ENCODE measurements around the gene DAZAP1. TPM values are rescaled to one million over a fixed set of nuclear protein-coding genes. Genes with fewer than 3 reads are reported as not detected.

Gene DAZAP1
- total RNA-seq, 2 experiments from 2014 or later: 128 to 133 TPM

DNA sequence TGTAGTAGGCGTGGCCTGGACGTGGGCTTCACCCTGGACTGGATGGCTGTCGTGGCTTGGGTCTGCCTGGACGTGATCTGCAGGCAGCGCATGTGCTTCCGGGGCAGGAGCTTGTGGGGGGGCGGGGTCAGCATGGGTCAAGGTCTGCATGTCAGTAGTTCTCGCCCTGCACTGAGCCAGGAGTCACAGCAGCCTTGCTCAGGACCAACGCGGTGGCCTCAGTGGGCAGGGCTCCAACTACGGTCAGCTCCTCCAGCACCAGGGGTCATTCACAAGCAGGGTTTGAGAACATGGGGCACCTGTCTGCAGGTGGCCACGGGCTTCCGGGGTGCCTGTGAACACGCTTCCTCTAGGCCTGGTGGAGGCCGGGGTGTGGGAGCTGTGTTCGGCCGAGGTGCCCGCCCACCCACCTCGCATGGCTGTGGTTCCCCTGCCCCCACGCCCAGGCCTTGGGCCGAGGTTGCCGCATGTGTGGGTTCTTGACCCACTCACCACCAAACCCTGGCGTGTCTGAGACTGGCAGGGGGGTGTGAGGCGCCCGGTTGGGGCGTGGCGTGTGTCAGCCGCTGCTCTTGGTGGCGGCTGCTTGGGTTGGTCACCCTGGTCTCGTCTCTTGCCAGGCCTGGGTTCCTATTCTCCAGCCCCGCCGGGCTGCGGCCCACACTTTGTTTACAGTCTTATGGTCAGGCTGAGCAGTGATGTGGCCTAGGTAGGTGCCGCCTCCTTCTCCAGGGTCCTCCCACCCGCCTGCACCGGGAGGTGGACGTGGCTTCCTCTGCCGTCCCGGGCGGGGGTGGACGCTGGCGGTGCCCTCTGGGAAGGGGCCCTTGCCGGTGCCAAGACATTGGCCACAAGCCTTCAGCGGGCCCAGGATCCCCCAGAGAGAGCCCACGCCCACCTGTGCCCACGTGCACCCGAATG, 26.0 kb downstream of the DAZAP1 start:
- Mint-ChIP-seq H3K4me3 (no peak overlapping the region), H3K27me3 (no peaks in the 10 kb centered on the region), H3K27ac (peak overlapping the region; percentile 20), H3K9me3 (no peaks in the 10 kb centered on the region), H3K36me3 (ENCODE audit: low read depth) (peaks cover 35% of the 10 kb centered on the region), H3K4me1 (ENCODE audit: low read depth) (peaks cover 7% of the 10 kb centered on the region)
- H3K27ac ChIP-seq (ENCODE audit: low read depth in 1 of 2, low read length in 2 of 2): no peak overlapping the region
- H3K36me3 ChIP-seq (ENCODE audit: insufficient read depth, low read length): peaks cover 57% of the 10 kb centered on the region
- TF ChIP-seq CTCF (IDR thresholded peaks at IDR 0.05): no peak
- no peak for DNase-seq
- intact Hi-C loops (cut with DNase I, micrococcal nuclease): no loop called here
- H3K4me3 ChIP-seq (ENCODE audit: low read length): no peak overlapping the region
- no peaks in the 10 kb centered on the region for H3K9me3 ChIP-seq (ENCODE audit: control insufficient read depth in 1 of 2, insufficient read depth in 1 of 2, low read length in 2 of 2)
- ChIA-PET POLR2A (no interaction called here), CTCF (no interaction called here)
- peaks cover 6% of the 10 kb centered on the region for H3K4me1 ChIP-seq (ENCODE audit: insufficient read depth, low read length)
- no peak for ATAC-seq (ENCODE audit: poor library complexity)
- H3K27me3 ChIP-seq (ENCODE audit: control insufficient read depth in 1 of 2, insufficient read depth in 2 of 2, low read length in 2 of 2): no peaks in the 10 kb centered on the region

- H3K36me3 ChIP-seq (ENCODE audit: insufficient read depth, low read length): peaks cover 53% of the 10 kb centered on the region
These were observed 26.6 kb downstream of the DAZAP1 start for GRCh38 chr19:1434040-1434366.

GRCh38 chr19:1434577-1435060, 27.2 kb downstream of the DAZAP1 start:
- POLR2A ChIA-PET: no interaction called here
- no peak overlapping the region for H3K4me3 Mint-ChIP-seq
- H3K27ac ChIP-seq (ENCODE audit: low read depth in 1 of 2, low read length in 2 of 2): no peak overlapping the region
- H3K27me3 ChIP-seq (ENCODE audit: control insufficient read depth in 1 of 2, insufficient read depth in 2 of 2, low read length in 2 of 2): no peaks in the 10 kb centered on the region
- no peaks in the 10 kb centered on the region for H3K27me3 Mint-ChIP-seq
- intact Hi-C loops (cut with DNase I, micrococcal nuclease): loop anchor here (5.0 kb wide), 2 partner anchors 78 to 157 kb away; partner anchors contain the start of genes ADAMTSL5 (in 1 of the 2) and FAM174C (in 1 of the 2)
- H3K9me3 ChIP-seq (ENCODE audit: control insufficient read depth in 1 of 2, insufficient read depth in 1 of 2, low read length in 2 of 2): no peaks in the 10 kb centered on the region
- peaks cover 8% of the 10 kb centered on the region for H3K4me1 Mint-ChIP-seq (ENCODE audit: low read depth)
- peaks cover 49% of the 10 kb centered on the region for H3K36me3 ChIP-seq (ENCODE audit: insufficient read depth, low read length)
- no peaks in the 10 kb centered on the region for H3K9me3 Mint-ChIP-seq
- H3K4me1 ChIP-seq (ENCODE audit: insufficient read depth, low read length): peaks cover 14% of the 10 kb centered on the region
- CTCF ChIA-PET: no interaction called here
- H3K36me3 Mint-ChIP-seq (ENCODE audit: low read depth): peaks cover 42% of the 10 kb centered on the region
- no peak for ATAC-seq (ENCODE audit: poor library complexity)
- H3K27ac Mint-ChIP-seq: no peak overlapping the region
- peak in 1 of 14 experiments; percentile 23 for DNase-seq
- no peak overlapping the region for H3K4me3 ChIP-seq (ENCODE audit: low read length)
- no peak for TF ChIP-seq CTCF (IDR thresholded peaks at IDR 0.05)

More at GRCh38 chr19:1434040-1434366, 26.6 kb downstream of the DAZAP1 start:
- no peak overlapping the region for H3K4me3 Mint-ChIP-seq
- ATAC-seq (ENCODE audit: poor library complexity) (no peak), DNase-seq (no peak)
- no peak overlapping the region for H3K27ac Mint-ChIP-seq
- Histone ChIP-seq H3K27ac (ENCODE audit: low read depth in 1 of 2, low read length in 2 of 2) (no peak overlapping the region), H3K9me3 (ENCODE audit: control insufficient read depth in 1 of 2, insufficient read depth in 1 of 2, low read length in 2 of 2) (no peaks in the 10 kb centered on the region), H3K27me3 (ENCODE audit: control insufficient read depth in 1 of 2, insufficient read depth in 2 of 2, low read length in 2 of 2) (no peaks in the 10 kb centered on the region), H3K4me3 (ENCODE audit: low read length) (no peak overlapping the region), H3K4me1 (ENCODE audit: insufficient read depth, low read length) (peaks cover 8% of the 10 kb centered on the region)
- no peaks in the 10 kb centered on the region for H3K27me3 Mint-ChIP-seq
- no peak for TF ChIP-seq CTCF (IDR thresholded peaks at IDR 0.05)
- peaks cover 39% of the 10 kb centered on the region for H3K36me3 Mint-ChIP-seq (ENCODE audit: low read depth)
- no peaks in the 10 kb centered on the region for H3K9me3 Mint-ChIP-seq
- intact Hi-C loops (cut with DNase I, micrococcal nuclease): no loop called here
- ChIA-PET CTCF (no interaction called here), POLR2A (no interaction called here)
- peaks cover 8% of the 10 kb centered on the region for H3K4me1 Mint-ChIP-seq (ENCODE audit: low read depth)

Measured in CD4-positive, alpha-beta T cell (primary cell).